Upper lobe of left lung (tissue), 6 donors: ENCODE results near the gene DEXI. TPM values are rescaled to one million over a fixed set of nuclear protein-coding genes. Genes with fewer than 3 reads are reported as not detected.

Experiments used
- ATAC-seq, 2 donors: fragments of 200-7000 bp; cut with Tn5 transposase; one replicate each; pipeline ENCODE4 v1.9.1; 2022; ENCODE audit warnings: mild to moderate bottlenecking in 2 of 2, moderate library complexity in 2 of 2; ENCODE audit not compliant: low FRiP score in 2 of 2
- DNase-seq, 2 donors: peaks; one replicate each; pipeline ENCODE4 v3.0.0-alpha.2; 2019 to 2020
- H3K27ac ChIP-seq, 4 donors: fragments of 200-600 bp; sonication (generic); one replicate each; pipeline ENCODE4 v1.5.1; 2016 to 2019
- H3K27me3 ChIP-seq, 4 donors: fragments of 200-600 bp; sonication (generic); one replicate each; pipeline ENCODE4 v1.5.1; 2017 to 2019
- H3K36me3 ChIP-seq, 4 donors: fragments of 200-600 bp; sonication (generic); one replicate each; pipeline ENCODE4 v1.5.1; 2016 to 2019
- H3K4me1 ChIP-seq, 4 donors: fragments of 200-600 bp; sonication (generic); one replicate each; pipeline ENCODE4 v1.5.1; 2018 to 2019
- H3K4me3 ChIP-seq, 4 donors: fragments of 200-600 bp; sonication (generic); one replicate each; pipeline ENCODE4 v1.5.1; 2017 to 2019; ENCODE audit warnings: mild to moderate bottlenecking in 2 of 4, moderate library complexity in 1 of 4
- H3K9me3 ChIP-seq, 4 donors: fragments of 200-600 bp; sonication (generic); one replicate each; pipeline ENCODE4 v1.5.1; 2018 to 2019
- EP300 ChIP-seq, 4 donors: sonication (generic); formaldehyde crosslinking; IDR thresholded peaks; one replicate each; pipeline ENCODE4 v1.5.1; 2017; ENCODE audit warnings: antibody characterized with exemption in 4 of 4, control low read depth in 2 of 4
- POLR2A ChIP-seq, 4 donors: fragments of 450-650 bp; IDR thresholded peaks; one replicate each; pipeline ENCODE4 v1.5.1; 2016 to 2017; ENCODE audit warnings: antibody characterized with exemption in 4 of 4, mild to moderate bottlenecking in 2 of 4
- POLR2AphosphoS5 ChIP-seq, 2 donors: sonication (generic); formaldehyde crosslinking; IDR thresholded peaks; one replicate each; pipeline ENCODE4 v1.5.1; 2017; ENCODE audit warnings: antibody characterized with exemption in 2 of 2
- WGBS, 2 donors: methylation state at CpG; one replicate each; pipeline ENCODE4 v1.1.5; 2017 to 2018; 5-methylcytosine and 5-hydroxymethylcytosine counted together
- total RNA-seq, 6 donors: library from RNA; depleted of rRNA in 4 of 6; stranded (reverse); fragments of >200 nt in 4 of 6; gene quantifications; one replicate each; pipeline versions ENCODE4 v1.1.0 to v1.2.1, GENCODE V29; 2016 to 2021
- TF ChIP-seq, protein P1 (sequence below), 6 experiments: fragments of 450-650 bp in 4 of 6; fragments of 200-600 bp in 2 of 6; sonication (generic) in 2 of 6; IDR thresholded peaks; one replicate each; pipeline ENCODE4 v1.5.1; 2016 to 2019; ENCODE audit warnings: antibody characterized with exemption in 6 of 6
- donor health status: DM: no; HTN: no; CAD: no; lungs with moderate emphysema.
- donor health status: DM: no; HTN: yes; CAD: no; lungs with severe emphysema.

DEXI gene
- total RNA-seq, 6 donors from 2014 or later: 28.4 to 87.0 (median 55.1) TPM

DNA sequence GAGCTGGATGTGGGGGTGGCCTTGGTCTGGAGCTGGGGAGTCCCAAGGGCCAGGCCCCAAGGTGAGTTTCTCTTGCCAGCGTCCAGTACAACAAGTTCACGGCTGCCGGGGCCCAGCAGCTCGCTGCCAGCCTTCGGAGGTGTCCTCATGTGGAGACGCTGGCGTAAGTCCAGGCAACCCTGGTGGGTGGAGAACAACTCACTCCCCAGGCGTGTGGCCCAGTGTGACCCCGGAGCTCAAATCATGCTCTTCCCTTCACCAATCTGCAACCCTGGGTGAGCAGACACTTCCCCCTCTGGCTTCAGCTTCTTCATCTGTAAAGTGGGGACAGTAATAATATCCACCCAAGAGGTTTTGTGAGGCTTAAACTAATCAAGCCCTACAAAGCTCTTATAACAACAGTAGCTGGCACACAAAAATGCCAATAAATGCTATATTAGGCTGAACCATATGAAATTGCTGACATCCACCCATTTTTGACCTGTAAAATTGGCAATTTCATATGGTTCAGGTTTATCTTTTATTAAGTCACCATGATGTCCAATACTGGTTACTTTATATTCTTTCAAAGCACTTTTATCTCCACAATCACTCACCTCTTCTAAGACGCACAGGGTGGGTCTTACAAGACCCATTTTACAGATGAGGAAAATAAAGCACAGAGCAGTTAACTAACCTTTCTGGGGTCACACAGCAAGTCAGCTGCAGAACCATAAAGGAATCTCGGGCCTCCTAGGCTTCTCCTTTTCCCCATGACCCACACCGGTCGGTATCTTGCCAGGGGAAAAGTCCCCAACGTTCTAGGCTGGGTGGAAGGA, 19.7 kb downstream of the DEXI start:
- 52 to 89% methylated on average over 5 to 13 of the region's 14 CpGs for WGBS, 2 donors
- Histone ChIP-seq H3K36me3 (peaks cover 0 to 71% (median 40%) of the 10 kb centered on the region in 4 donors), H3K4me1 (peaks cover 23 to 32% (median 29%) of the 10 kb centered on the region in 4 donors), H3K9me3 (no peaks in the 10 kb centered on the region), H3K27ac (peak overlapping the region; percentile 41 to 71 (median 56)), H3K27me3 (no peaks in the 10 kb centered on the region), H3K4me3 (no peak overlapping the region)
- TF ChIP-seq, protein P1, sequence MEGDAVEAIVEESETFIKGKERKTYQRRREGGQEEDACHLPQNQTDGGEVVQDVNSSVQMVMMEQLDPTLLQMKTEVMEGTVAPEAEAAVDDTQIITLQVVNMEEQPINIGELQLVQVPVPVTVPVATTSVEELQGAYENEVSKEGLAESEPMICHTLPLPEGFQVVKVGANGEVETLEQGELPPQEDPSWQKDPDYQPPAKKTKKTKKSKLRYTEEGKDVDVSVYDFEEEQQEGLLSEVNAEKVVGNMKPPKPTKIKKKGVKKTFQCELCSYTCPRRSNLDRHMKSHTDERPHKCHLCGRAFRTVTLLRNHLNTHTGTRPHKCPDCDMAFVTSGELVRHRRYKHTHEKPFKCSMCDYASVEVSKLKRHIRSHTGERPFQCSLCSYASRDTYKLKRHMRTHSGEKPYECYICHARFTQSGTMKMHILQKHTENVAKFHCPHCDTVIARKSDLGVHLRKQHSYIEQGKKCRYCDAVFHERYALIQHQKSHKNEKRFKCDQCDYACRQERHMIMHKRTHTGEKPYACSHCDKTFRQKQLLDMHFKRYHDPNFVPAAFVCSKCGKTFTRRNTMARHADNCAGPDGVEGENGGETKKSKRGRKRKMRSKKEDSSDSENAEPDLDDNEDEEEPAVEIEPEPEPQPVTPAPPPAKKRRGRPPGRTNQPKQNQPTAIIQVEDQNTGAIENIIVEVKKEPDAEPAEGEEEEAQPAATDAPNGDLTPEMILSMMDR (IDR thresholded peaks at IDR 0.05): no peak
- TF ChIP-seq EP300 (IDR thresholded peaks at IDR 0.05) (no peak), POLR2AphosphoS5 (IDR thresholded peaks at IDR 0.05) (no peak), POLR2A (IDR thresholded peaks at IDR 0.05) (no peak)
- ATAC-seq: peak; percentile 3 to 38
- DNase-seq: peak; percentile 75 to 83

- ATAC-seq (peak in 1 of 2 donors; percentile 1), DNase-seq (no peak)
- Histone ChIP-seq H3K4me3 (no peak overlapping the region), H3K4me1 (peaks cover 23 to 32% (median 29%) of the 10 kb centered on the region in 4 donors), H3K9me3 (no peaks in the 10 kb centered on the region), H3K36me3 (peaks cover 0 to 65% (median 40%) of the 10 kb centered on the region in 4 donors), H3K27me3 (no peaks in the 10 kb centered on the region), H3K27ac (peak overlapping the region; percentile 41 to 71 (median 56))
- 66 to 96% methylated on average over 4 to 10 of the region's 10 CpGs for WGBS, 2 donors
- TF ChIP-seq POLR2A (IDR thresholded peaks at IDR 0.05) (no peak), POLR2AphosphoS5 (IDR thresholded peaks at IDR 0.05) (peak; percentile 12 to 46), EP300 (IDR thresholded peaks at IDR 0.05) (peak in 1 of 4 donors; percentile 19)
These were observed 20.5 kb downstream of the DEXI start for GRCh38 chr16:10921536-10922327.

DNA sequence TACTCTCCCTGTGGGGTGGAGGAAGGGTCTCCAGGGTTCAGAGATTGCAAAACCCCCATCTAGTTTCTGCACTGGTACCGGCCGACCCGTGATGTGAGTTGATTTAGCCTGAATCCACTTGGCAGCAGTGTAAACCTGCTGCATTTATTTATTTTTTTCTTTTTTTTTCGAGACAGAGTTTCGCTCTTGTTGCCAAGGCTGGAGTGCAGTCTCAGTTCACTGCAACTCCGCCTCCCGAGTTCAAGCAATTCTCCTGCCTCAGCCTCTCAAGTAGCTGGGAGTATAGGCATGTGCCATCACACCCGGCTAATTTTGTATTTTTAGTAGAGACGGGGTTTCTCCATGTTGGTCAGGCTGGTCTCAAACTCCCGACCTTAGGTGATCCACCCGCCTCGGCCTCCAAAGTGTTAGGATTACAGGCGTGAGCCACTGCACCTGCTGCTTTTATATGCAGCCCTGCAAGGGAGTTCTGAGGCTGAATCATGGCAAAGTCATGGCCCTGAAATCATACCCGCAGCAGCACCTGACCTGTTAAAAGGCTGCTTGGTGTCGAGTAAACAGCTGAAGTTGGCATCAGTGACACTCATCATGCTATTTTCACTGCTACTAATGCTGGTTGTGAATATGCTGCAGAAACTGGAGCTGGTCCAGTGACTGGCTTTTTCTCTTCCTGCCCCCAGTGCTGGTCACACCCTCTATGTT, 21.4 kb downstream of the DEXI start:
- Histone ChIP-seq H3K9me3 (no peaks in the 10 kb centered on the region), H3K4me1 (peaks cover 23 to 32% (median 29%) of the 10 kb centered on the region in 4 donors), H3K36me3 (peaks cover 0 to 63% (median 38%) of the 10 kb centered on the region in 4 donors), H3K27me3 (no peaks in the 10 kb centered on the region), H3K4me3 (no peak overlapping the region), H3K27ac (peak overlapping the region in 2 of 4 donors; percentile 31 to 71)
- TF ChIP-seq EP300 (IDR thresholded peaks at IDR 0.05) (no peak), POLR2A (IDR thresholded peaks at IDR 0.05) (no peak), POLR2AphosphoS5 (IDR thresholded peaks at IDR 0.05) (no peak)
- TF ChIP-seq, protein P1 (IDR thresholded peaks at IDR 0.05): no peak
- WGBS, 2 donors: 54 to 62% methylated on average over 11 to 15 of the region's 15 CpGs
- DNase-seq (no peak), ATAC-seq (no peak)

- H3K4me1 ChIP-seq: peaks cover 23 to 32% (median 29%) of the 10 kb centered on the region in 4 donors
- DNase-seq (no peak), ATAC-seq (no peak)
- no peaks in the 10 kb centered on the region for H3K9me3 ChIP-seq
- H3K27ac ChIP-seq: peak overlapping the region in 3 of 4 donors; percentile 67 to 74 (median 74)
- TF ChIP-seq, protein P1 (IDR thresholded peaks at IDR 0.05): peak in 1 of 6 experiments; percentile 29
- TF ChIP-seq EP300 (IDR thresholded peaks at IDR 0.05): no peak
- no peaks in the 10 kb centered on the region for H3K27me3 ChIP-seq
- peaks cover 0 to 44% (median 30%) of the 10 kb centered on the region in 4 donors for H3K36me3 ChIP-seq
- no peak overlapping the region for H3K4me3 ChIP-seq
- 65 to 70% methylated on average over 7 of the region's 7 CpGs for WGBS, 2 donors
These were observed 23.3 kb downstream of the DEXI start for GRCh38 chr16:10919003-10919351.
